Testis (tissue), 2 donors: ENCODE data around the gene CHML.

Experiments used
- CTCF ChIP-seq, 3 experiments: fragments of 450-650 bp in 2 of 3; fragments of 200-600 bp in 1 of 3; sonication (generic) in 1 of 3; IDR thresholded peaks; one replicate each; pipeline ENCODE4 v1.5.1; 2016 to 2019; ENCODE audit warnings: antibody characterized with exemption in 3 of 3, mild to moderate bottlenecking in 2 of 3, moderate library complexity in 1 of 3
- POLR2A ChIP-seq: fragments of 450-650 bp; IDR thresholded peaks from one replicate; pipeline ENCODE4 v1.6.1; 2017; ENCODE audit warnings: antibody characterized with exemption, mild to moderate bottlenecking, moderate library complexity

GRCh38 chr1:241611736-241612135 lies 28.4 kb downstream of the CHML start:
- TF ChIP-seq POLR2A (no peak), CTCF (IDR thresholded peaks at IDR 0.05) (no peak)
